ENCODE measurements around the gene IFRD1.

DNA sequence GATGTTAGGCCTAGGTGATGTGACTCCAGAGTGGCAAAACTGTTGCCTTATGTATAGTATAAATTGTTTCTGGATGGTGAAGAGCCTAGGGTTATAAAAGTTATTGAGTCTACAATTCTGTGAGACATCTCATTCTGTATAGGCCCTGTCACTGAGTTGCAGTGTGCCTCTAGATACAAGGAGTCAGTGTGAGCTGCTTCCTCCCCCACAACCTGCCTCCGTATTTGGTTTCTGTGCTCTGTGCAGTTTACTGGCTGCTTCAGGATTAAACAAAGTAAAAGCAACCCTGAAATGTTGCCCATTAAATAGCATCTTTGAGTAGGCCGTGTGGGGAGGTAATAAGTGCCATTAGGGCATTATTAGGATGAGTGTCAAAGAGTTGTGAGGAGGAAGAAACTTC, 1.9 kb upstream of the IFRD1 start:
- TF ChIP-seq, protein P1, sequence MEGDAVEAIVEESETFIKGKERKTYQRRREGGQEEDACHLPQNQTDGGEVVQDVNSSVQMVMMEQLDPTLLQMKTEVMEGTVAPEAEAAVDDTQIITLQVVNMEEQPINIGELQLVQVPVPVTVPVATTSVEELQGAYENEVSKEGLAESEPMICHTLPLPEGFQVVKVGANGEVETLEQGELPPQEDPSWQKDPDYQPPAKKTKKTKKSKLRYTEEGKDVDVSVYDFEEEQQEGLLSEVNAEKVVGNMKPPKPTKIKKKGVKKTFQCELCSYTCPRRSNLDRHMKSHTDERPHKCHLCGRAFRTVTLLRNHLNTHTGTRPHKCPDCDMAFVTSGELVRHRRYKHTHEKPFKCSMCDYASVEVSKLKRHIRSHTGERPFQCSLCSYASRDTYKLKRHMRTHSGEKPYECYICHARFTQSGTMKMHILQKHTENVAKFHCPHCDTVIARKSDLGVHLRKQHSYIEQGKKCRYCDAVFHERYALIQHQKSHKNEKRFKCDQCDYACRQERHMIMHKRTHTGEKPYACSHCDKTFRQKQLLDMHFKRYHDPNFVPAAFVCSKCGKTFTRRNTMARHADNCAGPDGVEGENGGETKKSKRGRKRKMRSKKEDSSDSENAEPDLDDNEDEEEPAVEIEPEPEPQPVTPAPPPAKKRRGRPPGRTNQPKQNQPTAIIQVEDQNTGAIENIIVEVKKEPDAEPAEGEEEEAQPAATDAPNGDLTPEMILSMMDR (IDR thresholded peaks at IDR 0.05; ENCODE audit: low read depth, low read length) = no peak
- TF ChIP-seq EZH2phosphoT487 (IDR thresholded peaks at IDR 0.05; ENCODE audit: low read depth) = no peak

All from OCI-LY3 (cell line).